HTR-8/SVneo (cell line): ENCODE data around the gene SLC35E2B.
"Not testable (repeated sequence)": the region's sequence is repeated elsewhere in the genome, so short reads cannot be mapped to it uniquely, and the experiment has no call there.

Experiments used
- DNase-seq: peaks from one replicate; pipeline ENCODE4 v3.0.0; 2011; ENCODE audit warnings: low spot score, mixed read lengths; ENCODE audit not compliant: insufficient read length
- FAIRE-seq: peaks from 2 replicates; lab custom pipeline; 2011; peaks lifted over from hg19 to GRCh38; lab: Jason Lieb, UNC

SLC35E2B gene

GRCh38 chr1:1704284-1704957 is 11.8 kb upstream of the SLC35E2B start:
- FAIRE-seq, DNase-seq: not testable (repeated sequence)

GRCh38 chr1:1703796-1704195 is 11.2 kb upstream of the SLC35E2B start:
- DNase-seq: no peak
- no peak for FAIRE-seq

- not testable (repeated sequence) for DNase-seq, FAIRE-seq
Observed at GRCh38 chr1:1702506-1702905, 9.9 kb upstream of the SLC35E2B start.

GRCh38 chr1:1700557-1700956 is 8.0 kb upstream of the SLC35E2B start:
- not testable (repeated sequence) for FAIRE-seq, DNase-seq

- not testable (repeated sequence) for DNase-seq, FAIRE-seq
Observed at GRCh38 chr1:1700067-1700466, 7.5 kb upstream of the SLC35E2B start.

GRCh38 chr1:1699061-1699460 is 6.5 kb upstream of the SLC35E2B start:
- FAIRE-seq, DNase-seq: not testable (repeated sequence)

GRCh38 chr1:1697358-1698183 is 5.0 kb upstream of the SLC35E2B start:
- DNase-seq, FAIRE-seq: not testable (repeated sequence)

GRCh38 chr1:1696431-1697357 is 4.1 kb upstream of the SLC35E2B start:
- DNase-seq, FAIRE-seq: not testable (repeated sequence)

GRCh38 chr1:1692324-1692713 is 276 bp downstream of the SLC35E2B start:
- DNase-seq, FAIRE-seq: not testable (repeated sequence)

GRCh38 chr1:1691443-1691842 is 1.2 kb downstream of the SLC35E2B start:
- not testable (repeated sequence) for DNase-seq, FAIRE-seq

- not testable (repeated sequence) for DNase-seq, FAIRE-seq
Observed at GRCh38 chr1:1689526-1689925, 3.1 kb downstream of the SLC35E2B start.

- FAIRE-seq (no peak), DNase-seq (no peak)
Observed at GRCh38 chr1:1687846-1688245, 4.7 kb downstream of the SLC35E2B start.

- DNase-seq (no peak), FAIRE-seq (no peak)
Observed at GRCh38 chr1:1684031-1684681, 8.4 kb downstream of the SLC35E2B start.

GRCh38 chr1:1683104-1683905 is 9.3 kb downstream of the SLC35E2B start:
- DNase-seq: no peak
- FAIRE-seq: no peak

- no peak for DNase-seq
- FAIRE-seq: no peak
Observed at GRCh38 chr1:1680912-1681273, 11.7 kb downstream of the SLC35E2B start.

- DNase-seq (no peak), FAIRE-seq (no peak)
Observed at GRCh38 chr1:1680031-1680911, 12.3 kb downstream of the SLC35E2B start.

GRCh38 chr1:1678581-1679380 is 13.8 kb downstream of the SLC35E2B start:
- no peak for DNase-seq
- FAIRE-seq: no peak
